ENCODE measurements around the gene EXOC7. TPM values are rescaled to one million over a fixed set of nuclear protein-coding genes. Genes with fewer than 3 reads are reported as not detected.

The EXOC7 gene
- total and polyA plus RNA-seq, 8 donors = 31.8 to 280 (median 68.1) TPM

DNA sequence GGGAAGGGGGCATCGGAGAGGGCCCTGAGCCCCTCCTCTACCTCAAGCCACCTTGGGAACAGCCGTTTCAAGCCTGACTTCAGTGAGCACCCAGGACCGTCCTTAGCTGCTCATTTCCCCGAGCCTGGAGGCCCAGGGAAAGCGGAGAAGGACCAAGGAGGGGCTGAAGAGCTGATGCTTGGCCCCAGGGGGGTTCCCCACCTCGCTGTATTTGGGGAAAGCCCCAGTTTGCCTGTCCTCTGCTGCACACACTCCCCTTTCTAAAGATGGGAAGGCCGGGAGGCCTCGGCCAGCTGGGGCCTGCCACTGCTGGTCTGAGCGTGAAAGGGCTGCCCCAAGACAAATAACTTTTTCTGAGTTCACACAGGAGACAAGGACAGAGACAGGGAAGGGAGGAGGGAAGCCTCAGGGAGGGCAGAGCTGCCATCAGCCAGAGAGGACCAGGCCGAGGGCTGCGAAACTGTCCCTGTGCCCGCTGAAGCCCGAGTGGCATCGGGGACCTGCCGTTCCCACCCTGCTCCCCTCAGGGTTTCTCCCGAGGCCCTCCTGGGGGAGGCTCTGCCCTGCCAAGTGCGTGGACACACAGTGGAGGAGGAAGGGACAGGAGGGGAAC is 13.0 kb downstream of the EXOC7 start:
- TF ChIP-seq POLR2A (IDR thresholded peaks at IDR 0.05) = no peak
- TF ChIP-seq, protein P1, sequence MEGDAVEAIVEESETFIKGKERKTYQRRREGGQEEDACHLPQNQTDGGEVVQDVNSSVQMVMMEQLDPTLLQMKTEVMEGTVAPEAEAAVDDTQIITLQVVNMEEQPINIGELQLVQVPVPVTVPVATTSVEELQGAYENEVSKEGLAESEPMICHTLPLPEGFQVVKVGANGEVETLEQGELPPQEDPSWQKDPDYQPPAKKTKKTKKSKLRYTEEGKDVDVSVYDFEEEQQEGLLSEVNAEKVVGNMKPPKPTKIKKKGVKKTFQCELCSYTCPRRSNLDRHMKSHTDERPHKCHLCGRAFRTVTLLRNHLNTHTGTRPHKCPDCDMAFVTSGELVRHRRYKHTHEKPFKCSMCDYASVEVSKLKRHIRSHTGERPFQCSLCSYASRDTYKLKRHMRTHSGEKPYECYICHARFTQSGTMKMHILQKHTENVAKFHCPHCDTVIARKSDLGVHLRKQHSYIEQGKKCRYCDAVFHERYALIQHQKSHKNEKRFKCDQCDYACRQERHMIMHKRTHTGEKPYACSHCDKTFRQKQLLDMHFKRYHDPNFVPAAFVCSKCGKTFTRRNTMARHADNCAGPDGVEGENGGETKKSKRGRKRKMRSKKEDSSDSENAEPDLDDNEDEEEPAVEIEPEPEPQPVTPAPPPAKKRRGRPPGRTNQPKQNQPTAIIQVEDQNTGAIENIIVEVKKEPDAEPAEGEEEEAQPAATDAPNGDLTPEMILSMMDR (IDR thresholded peaks at IDR 0.05) = no peak
- no peak for TF ChIP-seq EP300 (IDR thresholded peaks at IDR 0.05)
- no peak for TF ChIP-seq POLR2AphosphoS5 (IDR thresholded peaks at IDR 0.05)
- no peak for DNase-seq
- Histone ChIP-seq H3K36me3 (peaks cover 78 to 100% (median 100%) of the 10 kb centered on the region in 4 donors), H3K4me3 (no peak overlapping the region), H3K27ac (no peak overlapping the region), H3K27me3 (no peaks in the 10 kb centered on the region), H3K9me3 (no peaks in the 10 kb centered on the region), H3K4me1 (no peaks in the 10 kb centered on the region)
- intact Hi-C loops (cut with DNase I; ENCODE audit: low total_unique reads) = no loop called here
- 80 to 90% (median 89%) methylated on average over 14 to 17 of the region's 17 CpGs for WGBS, 5 donors

- no peak for DNase-seq
- Histone ChIP-seq H3K27me3 (no peaks in the 10 kb centered on the region), H3K9me3 (no peaks in the 10 kb centered on the region), H3K4me1 (no peaks in the 10 kb centered on the region), H3K36me3 (peaks cover 85 to 100% (median 100%) of the 10 kb centered on the region in 4 donors), H3K27ac (no peak overlapping the region), H3K4me3 (no peak overlapping the region)
- WGBS, 5 donors = 89 to 95% (median 91%) methylated on average over 30 to 32 of the region's 32 CpGs
- intact Hi-C loops (cut with DNase I; ENCODE audit: low total_unique reads) = no loop called here
- TF ChIP-seq, protein P1 (IDR thresholded peaks at IDR 0.05) = no peak
- no peak for TF ChIP-seq POLR2AphosphoS5 (IDR thresholded peaks at IDR 0.05)
- TF ChIP-seq POLR2A (IDR thresholded peaks at IDR 0.05) = no peak
- TF ChIP-seq EP300 (IDR thresholded peaks at IDR 0.05) = no peak
Measured at GRCh38 chr17:76089680-76090516, 13.7 kb downstream of the EXOC7 start.

DNA sequence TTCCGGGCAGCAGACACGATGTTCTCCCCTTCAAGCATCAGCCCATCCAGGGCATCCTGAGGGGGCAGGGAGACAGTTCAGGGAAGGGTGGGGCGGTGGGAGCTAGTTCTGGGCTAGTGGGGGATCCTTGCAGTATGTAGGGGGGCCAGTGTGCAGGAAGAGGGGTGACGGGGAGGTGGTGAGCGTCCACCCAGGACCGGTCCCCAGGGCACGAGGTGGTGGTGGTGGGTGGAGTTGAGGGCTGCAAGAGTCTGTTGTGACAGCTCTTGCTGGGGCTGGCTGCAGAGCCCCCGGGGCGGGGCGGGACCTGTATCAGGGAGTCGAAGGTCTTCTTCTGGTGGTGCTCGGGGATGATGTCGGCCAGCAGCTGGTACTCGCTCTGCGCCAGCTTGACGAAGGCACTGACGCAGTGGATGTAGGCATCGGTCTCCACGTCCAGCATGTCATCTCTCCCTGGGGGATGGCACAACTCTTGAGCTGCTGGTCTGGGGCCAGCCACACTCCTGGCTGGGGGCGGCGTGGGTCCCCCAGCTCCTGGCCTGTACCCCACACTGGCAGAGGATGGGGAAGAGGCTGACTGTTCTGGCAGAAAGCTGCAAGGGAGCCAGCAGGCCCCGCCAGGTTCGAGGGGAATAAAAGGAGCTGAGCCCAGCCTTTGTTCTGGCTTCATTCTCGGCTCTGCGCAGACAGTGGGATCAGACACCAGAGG is 14.6 kb downstream of the EXOC7 start:
- intact Hi-C loops (cut with DNase I; ENCODE audit: low total_unique reads) = no loop called here
- peaks cover 86 to 100% (median 100%) of the 10 kb centered on the region in 4 donors for H3K36me3 ChIP-seq
- 90 to 97% (median 95%) methylated on average over 22 to 25 of the region's 25 CpGs for WGBS, 5 donors
- DNase-seq = no peak
- no peaks in the 10 kb centered on the region for H3K27me3 ChIP-seq
- TF ChIP-seq POLR2A (IDR thresholded peaks at IDR 0.05) (no peak), POLR2AphosphoS5 (IDR thresholded peaks at IDR 0.05) (no peak), EP300 (IDR thresholded peaks at IDR 0.05) (no peak)
- TF ChIP-seq, protein P1 (IDR thresholded peaks at IDR 0.05) = no peak
- no peaks in the 10 kb centered on the region for H3K9me3 ChIP-seq
- no peak overlapping the region for H3K4me3 ChIP-seq
- no peaks in the 10 kb centered on the region for H3K4me1 ChIP-seq
- H3K27ac ChIP-seq = no peak overlapping the region
